HG03175 (cell line): ENCODE results near the gene SULT1B1.
"Not testable (repeated sequence)": the region's sequence is repeated elsewhere in the genome, so short reads cannot be mapped to it uniquely, and the experiment has no call there.

ENCODE experiments used
- ATAC-seq: cut with Tn5 transposase; IDR thresholded peaks from one replicate; pipeline ENCODE4 v1.9.1; 2021; ENCODE audit warnings: mild to moderate bottlenecking, moderate library complexity; ENCODE audit not compliant: unreplicated experiment

Gene SULT1B1

DNA sequence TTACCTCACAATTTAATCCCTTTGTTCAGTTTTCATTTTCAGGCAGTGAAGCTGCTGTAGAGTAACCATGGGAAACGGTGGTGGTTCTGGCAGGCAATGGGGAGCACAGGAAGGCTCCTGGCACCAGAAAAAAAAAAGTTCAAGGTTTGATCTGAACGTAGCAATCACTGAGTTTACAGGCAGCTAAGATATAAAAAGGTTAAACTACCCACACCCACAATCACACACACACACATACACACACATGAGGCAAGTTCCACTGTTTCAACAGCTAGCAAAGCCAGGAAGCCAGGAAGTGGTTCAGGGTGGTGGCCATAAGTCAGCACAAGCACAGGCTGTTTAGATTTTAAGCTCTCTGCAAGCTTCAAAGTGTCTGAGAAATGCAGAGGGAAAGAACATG lies at the start of gene SULT1B1:
Gene SULT1B1 (minus strand): TSS at position 166 of the 400 bp plus-strand sequence. CDS start 5,403 bp downstream, outside the sequence.
- ATAC-seq: no peak

DNA sequence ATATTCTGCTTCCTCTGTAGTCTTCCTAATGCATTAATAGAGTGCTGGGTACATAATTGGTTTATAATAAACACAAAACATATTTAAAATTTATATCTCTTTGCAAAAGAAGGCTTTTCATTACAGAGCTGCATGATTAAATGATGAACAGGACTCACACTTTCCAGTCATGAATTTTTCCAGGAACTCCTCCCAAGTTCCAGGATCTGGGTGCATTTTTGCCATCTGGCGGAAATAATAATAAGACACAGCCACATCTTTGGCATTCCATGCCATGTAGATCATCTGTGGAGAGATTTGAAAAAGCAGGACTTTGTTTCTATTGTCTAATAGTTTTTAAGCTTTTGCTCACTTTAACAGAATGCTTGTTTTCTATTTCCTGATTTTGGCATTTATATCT lies 40.2 kb upstream of the SULT1B1 start:
- no peak for ATAC-seq

DNA sequence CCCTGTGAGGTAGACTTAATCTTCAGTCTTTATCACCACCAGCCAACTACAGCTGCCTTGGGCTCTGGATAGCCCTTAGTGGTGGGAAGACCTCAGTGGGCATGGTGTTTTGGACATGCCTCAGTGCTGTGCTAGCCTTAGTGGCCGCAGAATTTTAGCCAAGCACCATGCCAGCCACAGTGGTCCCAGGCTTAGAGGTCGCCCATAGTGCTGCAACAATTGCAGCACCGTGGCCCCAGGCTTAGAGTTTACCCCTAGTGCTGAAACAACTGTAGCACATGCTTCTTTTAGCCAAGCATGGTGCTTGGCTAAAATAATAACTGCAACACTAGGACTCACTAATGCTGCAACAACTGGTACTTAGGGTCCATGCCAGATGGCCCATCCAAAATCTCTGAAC lies 38.9 kb upstream of the SULT1B1 start:
- no peak for ATAC-seq

DNA sequence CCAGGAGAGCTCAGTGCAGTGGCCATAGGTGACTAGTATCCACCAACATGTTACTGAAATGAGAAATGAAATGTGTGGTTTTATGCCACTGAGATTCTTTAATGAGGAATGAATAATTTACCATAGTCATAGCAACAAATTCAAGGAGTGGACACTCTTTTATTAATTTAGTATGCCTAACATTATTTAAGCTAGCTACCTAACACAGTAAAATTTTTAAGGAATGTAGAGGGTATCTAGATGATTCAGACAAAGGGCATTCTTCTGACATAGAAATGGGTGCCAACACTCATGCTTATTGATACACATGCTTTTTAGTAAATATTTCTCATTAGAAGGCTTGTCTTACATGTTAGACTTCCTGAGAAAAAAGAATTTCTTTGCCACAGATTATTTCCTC lies 33.3 kb upstream of the SULT1B1 start:
- ATAC-seq: no peak

DNA sequence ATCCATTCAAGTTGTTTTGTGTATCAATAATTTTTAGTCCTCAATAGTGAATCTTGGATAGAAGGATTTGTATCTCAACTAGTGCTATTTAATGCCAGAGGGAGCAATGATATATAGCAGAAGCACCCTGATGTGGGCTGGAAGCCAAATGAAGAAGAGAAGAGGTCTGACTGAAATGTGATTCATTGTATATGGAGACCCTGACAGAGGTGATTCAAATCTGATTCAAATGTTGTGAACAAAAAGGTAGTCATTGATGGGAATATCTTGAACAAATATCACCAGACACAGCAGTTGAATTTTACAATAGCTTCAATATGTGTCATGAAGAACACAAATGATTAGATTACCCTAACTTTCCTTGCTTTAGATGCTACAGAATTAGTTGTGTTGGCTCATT lies 27.5 kb upstream of the SULT1B1 start:
- ATAC-seq: no peak

DNA sequence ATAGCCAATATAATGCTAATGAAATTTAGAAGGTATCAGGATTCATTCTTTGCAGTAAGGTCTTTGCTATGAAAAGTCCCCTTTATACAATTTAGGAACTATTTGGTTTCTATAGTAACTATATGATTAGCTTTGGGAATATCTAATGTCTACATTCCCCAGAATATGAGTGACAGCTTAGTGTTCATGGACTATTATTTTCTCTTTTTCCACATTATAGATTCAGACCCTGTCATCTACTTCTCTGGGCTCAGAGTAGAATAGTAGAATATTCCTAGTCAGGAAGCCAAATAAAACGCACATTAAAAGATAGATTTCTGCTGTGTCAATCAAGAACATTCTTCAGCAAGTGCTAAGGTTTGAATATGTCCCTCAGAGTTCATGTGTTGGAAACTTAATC lies 26.1 kb upstream of the SULT1B1 start:
- ATAC-seq: no peak

DNA sequence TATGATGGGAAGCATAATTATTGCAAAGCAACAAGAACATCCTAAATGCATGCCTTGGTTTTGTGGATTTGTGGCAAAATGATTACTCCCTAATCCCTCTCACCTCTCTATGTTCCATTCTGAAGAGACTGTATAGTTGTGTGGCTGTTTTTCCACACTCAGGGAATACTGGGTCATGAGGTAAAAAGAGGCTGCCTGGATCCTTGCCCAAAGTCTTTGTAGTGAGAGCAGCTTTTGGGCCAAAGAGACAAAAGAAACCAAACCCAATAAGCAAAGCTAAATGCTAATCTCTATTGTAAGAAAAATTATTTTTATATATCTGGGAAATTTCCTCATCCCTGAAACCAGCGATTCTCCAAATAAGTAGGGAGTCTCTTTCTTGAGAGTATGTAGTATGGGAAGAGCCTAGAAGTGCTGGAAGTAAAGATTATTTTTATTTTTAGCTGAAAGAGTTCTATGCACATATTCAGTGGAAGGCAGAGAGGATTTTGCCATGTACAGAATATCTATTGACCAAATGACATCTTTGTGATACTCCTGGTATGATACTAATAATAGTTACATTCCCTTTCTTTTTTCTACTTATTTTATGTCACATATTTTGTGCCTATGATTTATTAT lies 24.9 kb upstream of the SULT1B1 start:
- ATAC-seq: no peak

DNA sequence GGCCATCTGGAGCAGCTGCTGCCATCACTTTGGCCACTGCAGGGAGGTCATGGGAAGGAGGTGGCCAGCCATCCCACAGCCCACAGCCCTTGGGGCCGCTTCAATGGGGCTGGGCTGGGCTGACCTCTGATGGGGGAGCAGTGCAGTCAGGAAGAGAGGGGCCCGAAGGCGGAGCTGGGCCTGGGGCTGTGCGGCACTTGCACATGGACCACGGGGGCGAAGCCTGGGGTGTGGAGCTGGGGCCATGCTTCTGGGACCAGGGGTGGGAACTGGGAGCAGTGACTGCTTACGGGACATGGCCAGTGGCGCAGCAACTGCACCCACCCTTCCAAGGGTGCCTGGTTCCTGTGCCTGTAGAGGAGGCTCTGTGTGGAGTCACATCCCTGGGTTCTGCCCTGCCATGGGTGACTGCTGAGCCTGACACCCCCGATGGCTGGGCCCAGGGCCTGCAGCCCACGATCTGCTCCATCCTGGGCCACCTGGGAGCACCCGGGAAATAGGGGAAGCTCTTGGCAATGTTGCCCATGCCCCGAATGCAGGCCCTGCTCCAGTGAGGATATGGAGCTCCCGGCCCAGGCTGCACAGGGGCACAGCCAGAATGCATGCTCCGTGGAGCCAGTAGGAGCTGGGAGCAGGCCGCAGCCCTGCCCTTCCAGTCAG lies 22.4 kb upstream of the SULT1B1 start:
- no peak for ATAC-seq

DNA sequence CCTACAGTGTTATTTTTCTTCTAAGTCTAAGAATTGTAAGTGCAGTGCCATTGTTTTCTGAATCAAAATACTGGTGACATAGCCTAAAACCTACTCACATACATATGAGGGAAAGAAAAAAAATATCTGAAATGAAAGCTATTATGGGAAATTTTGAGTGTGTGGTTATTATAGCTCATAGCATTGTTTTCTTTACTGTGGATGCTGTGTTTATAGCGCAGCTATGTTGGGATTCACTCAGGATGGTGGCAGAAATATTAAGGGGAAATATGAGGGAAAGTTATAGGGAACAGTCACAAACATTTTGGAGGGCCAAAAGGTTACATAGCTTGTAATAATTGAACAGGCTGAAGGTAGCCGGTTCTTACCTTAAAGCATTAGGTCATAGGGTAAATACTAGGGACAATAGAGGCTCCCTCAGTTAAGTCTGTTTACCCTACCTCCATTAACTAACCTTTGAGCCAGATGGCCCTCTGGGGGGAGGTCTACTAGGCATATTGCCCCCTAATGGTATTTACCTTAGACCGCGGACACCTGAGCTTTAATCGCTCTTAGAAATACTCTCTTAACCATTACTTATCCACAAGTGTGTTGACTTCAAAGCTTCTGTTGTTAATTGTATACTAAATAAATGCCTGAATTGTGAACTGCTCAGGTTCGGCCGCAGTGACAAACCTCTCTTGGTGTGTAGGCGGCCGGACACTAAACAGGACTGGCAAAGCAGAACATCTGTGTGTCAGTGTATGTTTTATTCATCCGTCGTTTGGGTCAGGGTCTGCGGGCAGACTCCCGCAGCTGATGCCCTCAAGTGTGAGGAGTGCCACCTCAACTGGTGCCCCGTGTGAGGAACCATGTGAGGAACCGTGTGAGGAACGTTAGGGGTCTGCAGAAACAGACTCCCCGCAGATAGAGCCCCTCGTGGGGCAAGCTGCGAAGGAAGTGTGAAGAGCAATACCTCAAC lies 21.3 kb upstream of the SULT1B1 start:
- ATAC-seq: no peak

DNA sequence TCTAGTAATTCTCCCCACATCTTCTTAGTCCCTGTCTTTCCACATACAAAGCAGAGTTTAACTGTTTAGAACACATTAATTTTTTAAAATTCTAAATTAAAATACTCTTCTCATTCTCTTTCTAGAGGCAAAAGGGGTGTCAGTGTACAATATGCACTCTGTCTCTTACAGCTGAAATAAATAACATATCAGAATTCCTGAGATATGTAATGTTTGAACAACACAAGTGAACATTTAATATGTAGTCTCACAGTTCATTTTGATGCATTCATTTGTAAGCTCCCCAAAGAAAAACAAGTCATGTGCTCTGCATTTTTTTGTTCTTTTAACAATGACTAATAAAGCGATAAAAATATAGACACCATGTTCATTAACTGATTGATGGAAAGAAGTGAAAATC lies 19.7 kb upstream of the SULT1B1 start:
- no peak for ATAC-seq

DNA sequence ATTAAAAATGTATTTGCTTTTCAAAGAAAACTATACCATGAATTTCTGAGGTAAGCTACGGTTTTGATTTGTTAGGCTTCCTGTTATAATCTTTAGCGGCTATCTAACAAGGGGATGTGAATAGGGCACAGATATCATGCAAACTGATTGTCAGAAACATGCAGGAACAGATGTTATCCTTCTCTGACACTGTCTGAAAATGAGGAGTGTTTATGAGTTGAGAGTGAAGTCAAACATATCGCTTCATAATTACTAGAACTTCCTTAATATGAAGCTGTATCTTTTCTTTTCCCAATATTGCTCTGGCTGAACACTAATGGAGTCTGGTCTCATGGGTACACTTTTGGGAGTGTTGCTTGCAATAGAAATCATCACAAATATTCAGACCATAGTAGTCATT lies 16.3 kb upstream of the SULT1B1 start:
- no peak for ATAC-seq

DNA sequence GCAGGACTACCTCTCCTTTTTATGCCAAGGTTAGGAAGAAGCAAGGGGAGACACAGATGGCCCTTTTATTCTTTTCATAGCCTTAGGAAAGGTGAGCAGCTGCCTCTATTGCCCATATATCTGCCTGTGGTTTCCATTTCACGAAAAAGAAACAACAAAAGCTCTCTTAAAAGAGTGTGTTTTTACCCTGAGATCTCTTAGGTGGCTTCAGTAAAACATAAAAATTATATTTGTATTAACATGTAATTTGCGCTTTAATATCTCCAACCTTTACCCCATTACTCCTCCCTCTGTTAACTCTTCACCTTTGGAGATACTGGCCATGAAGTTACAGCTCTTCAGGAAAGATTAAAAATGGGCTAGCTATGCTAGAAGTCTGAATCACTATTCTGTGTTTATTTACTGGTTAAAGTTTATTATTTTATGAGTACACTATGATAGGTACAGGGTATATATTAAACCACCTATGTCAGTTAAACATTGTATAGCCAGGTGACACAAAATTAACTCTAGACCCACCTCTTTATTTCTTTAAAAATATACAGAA lies 15.0 kb upstream of the SULT1B1 start:
- no peak for ATAC-seq

DNA sequence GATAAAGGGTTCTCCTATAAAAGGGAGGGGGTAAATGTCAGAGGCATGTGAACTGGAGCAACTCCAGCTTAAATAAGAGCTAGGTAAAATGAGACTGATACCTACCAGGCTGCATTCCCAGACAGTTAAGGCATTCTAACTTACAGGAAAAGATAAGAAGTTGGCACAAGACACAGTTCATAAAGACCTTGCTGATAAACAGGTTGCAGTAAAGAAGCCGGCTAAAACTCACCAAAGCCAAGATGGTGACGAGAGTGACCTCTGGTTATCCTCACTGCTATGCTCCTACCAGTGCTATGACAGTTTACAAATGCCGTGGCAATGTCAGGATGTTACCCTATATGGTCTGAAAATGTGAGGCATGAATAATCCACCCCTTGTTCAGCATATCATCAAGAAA lies 13.1 kb upstream of the SULT1B1 start:
- no peak for ATAC-seq

DNA sequence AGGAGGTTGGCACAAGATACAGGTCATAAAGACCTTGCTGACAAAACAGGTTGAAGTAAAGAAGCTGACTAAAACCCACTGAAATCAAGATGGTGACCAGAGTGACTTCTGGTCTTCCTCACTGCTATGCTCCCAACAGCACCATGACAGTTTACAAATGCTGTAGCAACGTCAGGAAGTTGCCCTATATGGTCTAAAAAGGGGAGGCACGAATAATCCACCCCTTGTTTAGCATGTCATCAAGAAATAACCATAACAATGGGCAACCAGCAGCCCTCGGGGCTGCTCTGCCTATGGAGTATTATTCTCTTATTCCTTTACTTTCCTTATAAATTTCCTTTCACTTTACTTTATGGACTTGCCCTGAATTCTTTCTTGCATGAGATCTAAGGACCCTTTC lies 8.1 kb upstream of the SULT1B1 start:
- ATAC-seq: not testable (repeated sequence)

DNA sequence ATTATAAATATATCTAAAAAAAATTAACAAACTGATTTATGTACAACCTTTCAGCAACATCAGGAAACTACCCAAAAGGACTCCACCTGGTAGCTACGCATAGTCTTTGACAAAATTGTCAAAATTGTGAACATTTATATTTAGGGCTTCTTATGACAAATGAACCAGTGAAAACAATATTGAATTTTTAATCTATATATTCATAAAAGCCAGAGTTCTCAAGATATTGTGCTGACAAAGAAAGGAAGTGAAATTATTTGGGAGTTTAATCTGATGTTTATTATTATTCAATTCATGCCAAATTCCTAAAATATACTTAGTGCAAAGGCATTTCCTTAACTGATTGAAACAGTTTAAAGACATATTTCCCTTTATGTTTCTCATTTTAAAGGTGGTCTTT lies 5.3 kb upstream of the SULT1B1 start:
- ATAC-seq: no peak

DNA sequence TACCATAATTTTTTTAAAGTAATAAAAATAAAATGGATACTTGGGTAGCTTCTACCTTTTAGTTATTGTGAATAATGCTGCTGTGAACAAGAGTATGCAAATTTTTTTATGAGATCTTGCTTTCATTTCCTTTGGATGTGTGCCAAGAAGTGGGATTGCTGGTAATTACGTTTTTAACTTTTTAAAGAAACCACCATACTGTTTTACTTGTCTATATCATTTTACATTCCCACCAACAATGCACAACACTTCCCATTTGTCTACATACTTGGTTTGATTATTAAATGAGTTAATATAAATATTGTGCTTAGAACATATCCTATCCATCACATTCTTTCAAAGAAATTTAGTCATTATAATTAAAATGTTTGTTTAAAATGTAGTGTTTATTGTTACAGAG lies 3.9 kb upstream of the SULT1B1 start:
- no peak for ATAC-seq

DNA sequence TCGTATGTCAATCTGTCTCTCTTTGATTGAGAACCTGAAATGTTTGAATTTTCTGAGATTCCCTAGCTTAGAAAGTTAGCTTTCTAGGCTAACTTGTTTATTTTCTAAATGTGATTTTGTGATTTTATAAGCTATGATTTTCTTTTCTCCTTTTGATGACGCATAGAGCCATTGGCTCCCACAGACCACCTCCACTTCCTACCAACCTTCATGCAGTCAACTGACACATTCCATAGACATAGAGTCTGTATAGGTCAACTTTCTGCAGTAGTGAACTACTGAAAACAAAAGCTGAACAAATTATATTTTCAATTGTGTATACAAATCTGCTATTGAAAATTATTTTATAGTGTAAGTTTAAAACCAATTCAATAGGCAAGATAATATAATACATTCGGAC lies 2.8 kb upstream of the SULT1B1 start:
- ATAC-seq: no peak

DNA sequence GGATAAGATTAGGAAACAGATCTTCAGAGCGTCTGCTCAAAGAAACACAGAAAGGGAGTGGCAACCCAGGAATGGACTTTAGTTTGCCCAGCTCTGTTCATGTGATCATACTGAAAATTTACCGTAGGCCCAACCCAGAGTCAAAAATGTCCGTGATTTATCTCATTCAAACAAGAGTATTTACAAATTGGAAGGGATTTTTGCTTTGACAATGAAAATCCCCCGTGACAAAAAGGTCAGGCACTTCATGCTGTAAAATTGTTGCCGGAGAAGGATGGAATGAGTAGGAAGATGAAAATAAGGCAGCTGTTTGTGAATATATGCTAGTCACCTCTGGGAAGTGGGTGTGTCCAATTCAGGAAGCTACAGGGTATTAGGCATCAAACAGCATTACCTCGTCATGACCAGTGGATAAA lies 1.2 kb downstream of the SULT1B1 start:
- no peak for ATAC-seq

DNA sequence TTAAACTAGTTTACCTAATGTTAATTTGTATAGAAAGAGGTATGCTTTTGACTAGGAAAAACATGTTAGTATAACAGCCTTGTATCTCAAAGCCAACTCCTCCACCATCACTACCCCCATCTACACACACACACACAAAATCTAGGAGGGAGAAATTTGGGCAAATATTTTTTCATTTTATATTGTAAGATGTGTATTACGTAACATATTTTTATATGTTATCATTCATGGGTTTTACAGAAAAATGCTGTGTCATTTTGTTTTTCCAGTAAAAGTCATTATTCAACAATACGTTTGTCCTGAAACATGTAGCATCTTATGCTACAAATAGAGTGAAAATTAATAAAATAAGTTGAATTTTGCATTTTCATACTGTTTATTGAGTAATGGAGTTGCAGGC lies 3.0 kb downstream of the SULT1B1 start:
- ATAC-seq: no peak

DNA sequence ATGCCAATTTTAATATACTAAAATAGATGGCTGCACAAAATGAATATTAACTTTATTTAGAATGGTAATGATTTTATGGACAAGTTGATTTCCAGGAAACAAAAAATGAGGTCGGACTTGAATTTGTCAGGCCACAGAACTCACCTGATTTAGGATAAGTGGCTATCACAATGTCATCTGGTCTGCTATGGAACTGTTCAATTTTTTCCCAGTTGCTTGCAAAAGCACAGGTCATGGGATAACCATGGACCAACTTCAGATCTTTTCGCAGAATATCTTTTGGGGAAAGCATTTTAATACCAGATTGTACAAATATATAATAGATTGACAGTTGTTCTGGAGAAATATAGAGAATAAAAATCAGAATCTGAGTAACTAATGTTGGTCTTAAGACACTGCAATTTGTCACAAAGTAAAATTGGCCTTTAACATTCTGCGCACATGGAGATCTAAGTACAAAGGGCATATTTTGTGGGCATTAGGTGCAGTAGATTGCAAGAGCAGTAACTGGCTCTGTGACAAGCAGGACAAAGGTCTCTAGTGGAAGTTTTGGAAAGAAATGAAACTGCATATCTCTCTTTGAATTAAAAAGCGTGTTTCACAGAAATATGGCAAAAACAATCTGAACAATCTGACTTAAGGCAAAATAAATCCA lies 5.4 kb downstream of the SULT1B1 start:
- no peak for ATAC-seq

DNA sequence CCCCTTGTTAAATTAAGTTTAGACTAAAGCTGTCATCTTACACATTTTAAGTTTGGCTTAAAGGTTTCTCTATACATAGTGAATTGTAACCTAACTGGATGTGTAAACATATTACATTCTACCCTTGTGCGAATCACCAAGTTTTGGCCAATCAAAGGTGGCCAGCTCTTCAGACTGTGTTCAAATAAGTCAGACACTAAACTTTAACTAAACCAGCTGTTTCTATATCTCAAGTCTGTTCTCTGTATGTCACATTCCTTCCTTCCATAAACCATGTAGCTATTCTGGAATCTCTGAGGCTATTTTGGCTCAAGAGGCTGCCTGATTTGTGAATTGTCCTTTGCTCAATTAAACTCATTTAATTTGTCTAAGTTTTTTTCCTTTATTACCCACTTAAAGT lies 6.7 kb downstream of the SULT1B1 start:
- no peak for ATAC-seq
